HEK293 (cell line): Measurements from ENCODE around the gene AP5S1.
A peak's percentile ranks its signal among the peaks of the same experiment; 100 is the strongest.

Experiments used
- FEZF1 ChIP-seq: fragments of 450-650 bp; formaldehyde crosslinking; IDR thresholded peaks from 2 replicates; pipeline ENCODE4 v1.5.1; 2016; ENCODE audit warnings: missing biosample characterization, missing genetic modification characterization
- GFI1B ChIP-seq: fragments of 450-650 bp; formaldehyde crosslinking; IDR thresholded peaks from 2 replicates; pipeline ENCODE4 v1.5.1; 2016; ENCODE audit warnings: missing biosample characterization, missing genetic modification characterization
- GLIS2 ChIP-seq: fragments of 450-650 bp; formaldehyde crosslinking; IDR thresholded peaks from 2 replicates; pipeline ENCODE4 v1.5.1; 2016; ENCODE audit warnings: missing biosample characterization, missing genetic modification characterization
- PRDM1 ChIP-seq: fragments of 450-650 bp; formaldehyde crosslinking; IDR thresholded peaks from 2 replicates; pipeline ENCODE4; 2016; ENCODE audit warnings: missing biosample characterization, missing genetic modification characterization
- SALL2 ChIP-seq: fragments of 450-650 bp; formaldehyde crosslinking; IDR thresholded peaks from 2 replicates; pipeline ENCODE4 v1.5.0; 2017; ENCODE audit warnings: missing biosample characterization, mild to moderate bottlenecking, missing genetic modification characterization, borderline replicate concordance
- SCRT2 ChIP-seq: fragments of 450-650 bp; formaldehyde crosslinking; IDR thresholded peaks from 2 replicates; pipeline ENCODE4 v1.5.1; 2016; ENCODE audit warnings: missing biosample characterization, missing genetic modification characterization
- ZBTB20 ChIP-seq: fragments of 450-650 bp; formaldehyde crosslinking; IDR thresholded peaks from 2 replicates; pipeline ENCODE4 v1.5.1; 2016; ENCODE audit warnings: missing biosample characterization, missing genetic modification characterization
- ZBTB21 ChIP-seq: fragments of 450-650 bp; formaldehyde crosslinking; IDR thresholded peaks from 2 replicates; pipeline ENCODE4 v1.5.1; 2017; ENCODE audit warnings: missing biosample characterization, missing genetic modification characterization
- ZEB2 ChIP-seq: fragments of 450-650 bp; formaldehyde crosslinking; IDR thresholded peaks from 2 replicates; pipeline ENCODE4 v1.5.1; 2016; ENCODE audit warnings: missing biosample characterization, missing genetic modification characterization
- ZIC2 ChIP-seq: fragments of 450-650 bp; formaldehyde crosslinking; IDR thresholded peaks from 2 replicates; pipeline ENCODE4 v1.5.1; 2016; ENCODE audit warnings: missing biosample characterization, missing genetic modification characterization
- ZNF175 ChIP-seq: fragments of 450-650 bp; formaldehyde crosslinking; IDR thresholded peaks from 2 replicates; pipeline ENCODE4 v1.5.1; 2016; ENCODE audit warnings: missing biosample characterization, missing genetic modification characterization
- ZNF202 ChIP-seq: fragments of 450-650 bp; formaldehyde crosslinking; IDR thresholded peaks from 2 replicates; pipeline ENCODE4 v1.5.1; 2016; ENCODE audit warnings: missing biosample characterization, missing genetic modification characterization, borderline replicate concordance
- ZNF274 ChIP-seq, 2 experiments: fragments of 200-500 bp in 1 of 2; fragments of 450-650 bp in 1 of 2; sonication (Bioruptor generic) in 1 of 2; formaldehyde crosslinking in 1 of 2; IDR thresholded peaks; 2 replicates each; pipeline versions ENCODE4 v1.5.1 to v1.6.1; 2014 to 2016; ENCODE audit warnings: borderline replicate concordance in 1 of 2, inconsistent platforms in 1 of 2, low read length in 1 of 2, missing biosample characterization in 1 of 2, missing genetic modification characterization in 1 of 2
- ZNF394 ChIP-seq: fragments of 450-650 bp; formaldehyde crosslinking; IDR thresholded peaks from 2 replicates; pipeline ENCODE4 v1.5.1; 2016; ENCODE audit warnings: missing biosample characterization, missing genetic modification characterization, mild to moderate bottlenecking, moderate library complexity, borderline replicate concordance
- ZNF423 ChIP-seq: fragments of 450-650 bp; formaldehyde crosslinking; IDR thresholded peaks from 2 replicates; pipeline ENCODE4 v1.5.1; 2016; ENCODE audit warnings: missing biosample characterization, missing genetic modification characterization
- ZNF530 ChIP-seq: fragments of 450-650 bp; formaldehyde crosslinking; IDR thresholded peaks from 2 replicates; pipeline ENCODE4 v1.5.1; 2016; ENCODE audit warnings: low read depth, missing biosample characterization, missing genetic modification characterization
- ZNF610 ChIP-seq: fragments of 450-650 bp; formaldehyde crosslinking; IDR thresholded peaks from 2 replicates; pipeline ENCODE4 v1.5.1; 2016; ENCODE audit warnings: missing biosample characterization, missing genetic modification characterization, borderline replicate concordance
- ZNF658 ChIP-seq: fragments of 450-650 bp; formaldehyde crosslinking; IDR thresholded peaks from 2 replicates; pipeline ENCODE4; 2016; ENCODE audit warnings: missing biosample characterization, missing genetic modification characterization
- ZNF701 ChIP-seq: fragments of 450-650 bp; formaldehyde crosslinking; IDR thresholded peaks from 2 replicates; pipeline ENCODE4 v1.5.1; 2016; ENCODE audit warnings: missing biosample characterization, missing genetic modification characterization
- ZNF707 ChIP-seq: fragments of 450-650 bp; formaldehyde crosslinking; IDR thresholded peaks from 2 replicates; pipeline ENCODE4 v1.5.1; 2016; ENCODE audit warnings: missing biosample characterization, missing genetic modification characterization
- ZNF777 ChIP-seq: fragments of 450-650 bp; formaldehyde crosslinking; IDR thresholded peaks from 2 replicates; pipeline ENCODE4 v1.5.1; 2017; ENCODE audit warnings: missing biosample characterization, missing genetic modification characterization, borderline replicate concordance
- ZNF791 ChIP-seq: fragments of 450-650 bp; formaldehyde crosslinking; IDR thresholded peaks from 2 replicates; pipeline ENCODE4 v1.5.1; 2016; ENCODE audit warnings: missing biosample characterization, missing genetic modification characterization
- TF ChIP-seq, protein P1 (sequence below): fragments of 450-650 bp; formaldehyde crosslinking; IDR thresholded peaks from 2 replicates; pipeline ENCODE4 v1.5.1; 2016; ENCODE audit warnings: missing biosample characterization, missing genetic modification characterization
- TF ChIP-seq, protein P2 (sequence below): fragments of 450-650 bp; formaldehyde crosslinking; IDR thresholded peaks from 2 replicates; pipeline ENCODE4 v1.5.1; 2016; ENCODE audit warnings: missing biosample characterization, missing genetic modification characterization
- TF ChIP-seq, protein P3 (sequence below): fragments of 450-650 bp; formaldehyde crosslinking; IDR thresholded peaks from 2 replicates; pipeline ENCODE4 v1.5.1; 2016; ENCODE audit warnings: missing biosample characterization, missing genetic modification characterization
- TF ChIP-seq, protein P4 (sequence below): fragments of 450-650 bp; formaldehyde crosslinking; IDR thresholded peaks from 2 replicates; pipeline ENCODE4 v1.5.1; 2016; ENCODE audit warnings: missing biosample characterization, missing genetic modification characterization
- TF ChIP-seq, protein P5 (sequence below): fragments of 450-650 bp; formaldehyde crosslinking; IDR thresholded peaks from 2 replicates; pipeline ENCODE4 v1.5.1; 2016; ENCODE audit warnings: missing biosample characterization, missing genetic modification characterization
- TF ChIP-seq, protein P6 (sequence below): sonication (generic); formaldehyde crosslinking; IDR thresholded peaks from 2 replicates; pipeline ENCODE4 v1.8.1; 2022; ENCODE audit warnings: mild to moderate bottlenecking, moderate library complexity, missing genetic modification reagents

AP5S1 gene

DNA sequence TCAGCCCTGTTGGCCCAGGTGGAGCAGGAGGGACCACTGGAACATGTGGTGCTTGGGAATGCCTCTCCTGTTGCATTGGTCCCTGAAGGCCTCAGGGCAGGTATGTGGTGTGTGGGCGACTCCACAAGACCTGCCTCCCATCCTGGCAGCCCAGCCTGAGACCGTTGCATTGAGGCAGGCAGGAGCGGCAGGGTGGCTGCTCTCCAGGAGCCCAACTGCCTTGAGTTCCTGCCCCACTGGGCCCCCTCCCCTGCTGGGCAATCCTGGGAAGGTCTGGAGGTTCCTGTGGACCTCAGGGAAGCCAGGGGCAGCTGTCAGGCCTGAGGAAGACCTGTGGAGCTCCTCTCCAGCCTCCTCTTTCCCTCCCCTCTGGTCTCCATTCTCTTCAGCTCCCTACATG lies 46.1 kb downstream of the AP5S1 start (continued):
- TF ChIP-seq ZNF791 (tag by site-specific recombination) (no peak), SCRT2 (tag by site-specific recombination) (peak; percentile 66), FEZF1 (tag by site-specific recombination) (no peak), ZEB2 (tag by site-specific recombination) (no peak), ZNF701 (no peak), ZNF394 (tag by site-specific recombination) (no peak), PRDM1 (tag by site-specific recombination) (no peak), ZBTB20 (tag by site-specific recombination) (no peak), SALL2 (no peak), ZNF202 (tag by site-specific recombination) (no peak), ZNF658 (no peak), ZNF777 (tag by site-specific recombination) (no peak), ZNF175 (no peak), GLIS2 (tag by site-specific recombination) (peak; percentile 42; the same call in 1 of the 2 replicates), GFI1B (tag by site-specific recombination) (no peak), ZNF530 (no peak), ZNF423 (tag by site-specific recombination) (no peak), ZIC2 (tag by site-specific recombination) (peak; percentile 93), ZBTB21 (tag by site-specific recombination) (no peak), ZNF274 (IDR thresholded peaks at IDR 0.05; ENCODE audit: low read length) (no peak), ZNF274 (tag by site-specific recombination; IDR thresholded peaks at IDR 0.05; ENCODE audit: borderline replicate concordance) (no peak), ZNF707 (tag by site-specific recombination) (no peak), ZNF610 (tag by site-specific recombination) (no peak)
- TF ChIP-seq, protein P1, sequence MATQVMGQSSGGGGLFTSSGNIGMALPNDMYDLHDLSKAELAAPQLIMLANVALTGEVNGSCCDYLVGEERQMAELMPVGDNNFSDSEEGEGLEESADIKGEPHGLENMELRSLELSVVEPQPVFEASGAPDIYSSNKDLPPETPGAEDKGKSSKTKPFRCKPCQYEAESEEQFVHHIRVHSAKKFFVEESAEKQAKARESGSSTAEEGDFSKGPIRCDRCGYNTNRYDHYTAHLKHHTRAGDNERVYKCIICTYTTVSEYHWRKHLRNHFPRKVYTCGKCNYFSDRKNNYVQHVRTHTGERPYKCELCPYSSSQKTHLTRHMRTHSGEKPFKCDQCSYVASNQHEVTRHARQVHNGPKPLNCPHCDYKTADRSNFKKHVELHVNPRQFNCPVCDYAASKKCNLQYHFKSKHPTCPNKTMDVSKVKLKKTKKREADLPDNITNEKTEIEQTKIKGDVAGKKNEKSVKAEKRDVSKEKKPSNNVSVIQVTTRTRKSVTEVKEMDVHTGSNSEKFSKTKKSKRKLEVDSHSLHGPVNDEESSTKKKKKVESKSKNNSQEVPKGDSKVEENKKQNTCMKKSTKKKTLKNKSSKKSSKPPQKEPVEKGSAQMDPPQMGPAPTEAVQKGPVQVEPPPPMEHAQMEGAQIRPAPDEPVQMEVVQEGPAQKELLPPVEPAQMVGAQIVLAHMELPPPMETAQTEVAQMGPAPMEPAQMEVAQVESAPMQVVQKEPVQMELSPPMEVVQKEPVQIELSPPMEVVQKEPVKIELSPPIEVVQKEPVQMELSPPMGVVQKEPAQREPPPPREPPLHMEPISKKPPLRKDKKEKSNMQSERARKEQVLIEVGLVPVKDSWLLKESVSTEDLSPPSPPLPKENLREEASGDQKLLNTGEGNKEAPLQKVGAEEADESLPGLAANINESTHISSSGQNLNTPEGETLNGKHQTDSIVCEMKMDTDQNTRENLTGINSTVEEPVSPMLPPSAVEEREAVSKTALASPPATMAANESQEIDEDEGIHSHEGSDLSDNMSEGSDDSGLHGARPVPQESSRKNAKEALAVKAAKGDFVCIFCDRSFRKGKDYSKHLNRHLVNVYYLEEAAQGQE (tag by site-specific recombination) = no peak
- TF ChIP-seq, protein P2, sequence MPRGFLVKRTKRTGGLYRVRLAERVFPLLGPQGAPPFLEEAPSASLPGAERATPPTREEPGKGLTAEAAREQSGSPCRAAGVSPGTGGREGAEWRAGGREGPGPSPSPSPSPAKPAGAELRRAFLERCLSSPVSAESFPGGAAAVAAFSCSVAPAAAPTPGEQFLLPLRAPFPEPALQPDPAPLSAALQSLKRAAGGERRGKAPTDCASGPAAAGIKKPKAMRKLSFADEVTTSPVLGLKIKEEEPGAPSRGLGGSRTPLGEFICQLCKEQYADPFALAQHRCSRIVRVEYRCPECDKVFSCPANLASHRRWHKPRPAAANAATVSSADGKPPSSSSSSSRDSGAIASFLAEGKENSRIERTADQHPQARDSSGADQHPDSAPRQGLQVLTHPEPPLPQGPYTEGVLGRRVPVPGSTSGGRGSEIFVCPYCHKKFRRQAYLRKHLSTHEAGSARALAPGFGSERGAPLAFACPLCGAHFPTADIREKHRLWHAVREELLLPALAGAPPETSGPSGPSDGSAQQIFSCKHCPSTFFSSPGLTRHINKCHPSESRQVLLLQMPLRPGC (tag by site-specific recombination) = no peak
- TF ChIP-seq, protein P3, sequence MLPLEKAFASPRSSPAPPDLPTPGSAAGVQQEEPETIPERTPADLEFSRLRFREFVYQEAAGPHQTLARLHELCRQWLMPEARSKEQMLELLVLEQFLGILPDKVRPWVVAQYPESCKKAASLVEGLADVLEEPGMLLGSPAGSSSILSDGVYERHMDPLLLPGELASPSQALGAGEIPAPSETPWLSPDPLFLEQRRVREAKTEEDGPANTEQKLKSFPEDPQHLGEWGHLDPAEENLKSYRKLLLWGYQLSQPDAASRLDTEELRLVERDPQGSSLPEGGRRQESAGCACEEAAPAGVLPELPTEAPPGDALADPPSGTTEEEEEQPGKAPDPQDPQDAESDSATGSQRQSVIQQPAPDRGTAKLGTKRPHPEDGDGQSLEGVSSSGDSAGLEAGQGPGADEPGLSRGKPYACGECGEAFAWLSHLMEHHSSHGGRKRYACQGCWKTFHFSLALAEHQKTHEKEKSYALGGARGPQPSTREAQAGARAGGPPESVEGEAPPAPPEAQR (tag by site-specific recombination) = no peak
- TF ChIP-seq, protein P4, sequence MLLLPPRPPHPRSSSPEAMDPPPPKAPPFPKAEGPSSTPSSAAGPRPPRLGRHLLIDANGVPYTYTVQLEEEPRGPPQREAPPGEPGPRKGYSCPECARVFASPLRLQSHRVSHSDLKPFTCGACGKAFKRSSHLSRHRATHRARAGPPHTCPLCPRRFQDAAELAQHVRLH (tag by site-specific recombination) = no peak
- TF ChIP-seq, protein P5, sequence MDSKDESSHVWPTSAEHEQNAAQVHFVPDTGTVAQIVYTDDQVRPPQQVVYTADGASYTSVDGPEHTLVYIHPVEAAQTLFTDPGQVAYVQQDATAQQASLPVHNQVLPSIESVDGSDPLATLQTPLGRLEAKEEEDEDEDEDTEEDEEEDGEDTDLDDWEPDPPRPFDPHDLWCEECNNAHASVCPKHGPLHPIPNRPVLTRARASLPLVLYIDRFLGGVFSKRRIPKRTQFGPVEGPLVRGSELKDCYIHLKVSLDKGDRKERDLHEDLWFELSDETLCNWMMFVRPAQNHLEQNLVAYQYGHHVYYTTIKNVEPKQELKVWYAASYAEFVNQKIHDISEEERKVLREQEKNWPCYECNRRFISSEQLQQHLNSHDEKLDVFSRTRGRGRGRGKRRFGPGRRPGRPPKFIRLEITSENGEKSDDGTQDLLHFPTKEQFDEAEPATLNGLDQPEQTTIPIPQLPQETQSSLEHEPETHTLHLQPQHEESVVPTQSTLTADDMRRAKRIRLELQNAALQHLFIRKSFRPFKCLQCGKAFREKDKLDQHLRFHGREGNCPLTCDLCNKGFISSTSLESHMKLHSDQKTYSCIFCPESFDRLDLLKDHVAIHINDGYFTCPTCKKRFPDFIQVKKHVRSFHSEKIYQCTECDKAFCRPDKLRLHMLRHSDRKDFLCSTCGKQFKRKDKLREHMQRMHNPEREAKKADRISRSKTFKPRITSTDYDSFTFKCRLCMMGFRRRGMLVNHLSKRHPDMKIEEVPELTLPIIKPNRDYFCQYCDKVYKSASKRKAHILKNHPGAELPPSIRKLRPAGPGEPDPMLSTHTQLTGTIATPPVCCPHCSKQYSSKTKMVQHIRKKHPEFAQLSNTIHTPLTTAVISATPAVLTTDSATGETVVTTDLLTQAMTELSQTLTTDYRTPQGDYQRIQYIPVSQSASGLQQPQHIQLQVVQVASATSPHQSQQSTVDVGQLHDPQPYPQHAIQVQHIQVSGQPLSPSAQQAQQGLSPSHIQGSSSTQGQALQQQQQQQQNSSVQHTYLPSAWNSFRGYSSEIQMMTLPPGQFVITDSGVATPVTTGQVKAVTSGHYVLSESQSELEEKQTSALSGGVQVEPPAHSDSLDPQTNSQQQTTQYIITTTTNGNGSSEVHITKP (tag by site-specific recombination) = no peak
- TF ChIP-seq, protein P6, sequence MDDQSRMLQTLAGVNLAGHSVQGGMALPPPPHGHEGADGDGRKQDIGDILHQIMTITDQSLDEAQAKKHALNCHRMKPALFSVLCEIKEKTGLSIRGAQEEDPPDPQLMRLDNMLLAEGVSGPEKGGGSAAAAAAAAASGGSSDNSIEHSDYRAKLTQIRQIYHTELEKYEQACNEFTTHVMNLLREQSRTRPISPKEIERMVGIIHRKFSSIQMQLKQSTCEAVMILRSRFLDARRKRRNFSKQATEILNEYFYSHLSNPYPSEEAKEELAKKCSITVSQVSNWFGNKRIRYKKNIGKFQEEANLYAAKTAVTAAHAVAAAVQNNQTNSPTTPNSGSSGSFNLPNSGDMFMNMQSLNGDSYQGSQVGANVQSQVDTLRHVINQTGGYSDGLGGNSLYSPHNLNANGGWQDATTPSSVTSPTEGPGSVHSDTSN (CRISPR knock-in tag) = no peak
